GM21381 (cell line): ENCODE measurements around the gene ABHD12.

Experiments
- ATAC-seq: cut with Tn5 transposase; IDR thresholded peaks from one replicate; pipeline ENCODE4 v1.9.1; 2021; ENCODE audit warnings: mild to moderate bottlenecking, moderate library complexity; ENCODE audit not compliant: unreplicated experiment

ABHD12 gene

DNA sequence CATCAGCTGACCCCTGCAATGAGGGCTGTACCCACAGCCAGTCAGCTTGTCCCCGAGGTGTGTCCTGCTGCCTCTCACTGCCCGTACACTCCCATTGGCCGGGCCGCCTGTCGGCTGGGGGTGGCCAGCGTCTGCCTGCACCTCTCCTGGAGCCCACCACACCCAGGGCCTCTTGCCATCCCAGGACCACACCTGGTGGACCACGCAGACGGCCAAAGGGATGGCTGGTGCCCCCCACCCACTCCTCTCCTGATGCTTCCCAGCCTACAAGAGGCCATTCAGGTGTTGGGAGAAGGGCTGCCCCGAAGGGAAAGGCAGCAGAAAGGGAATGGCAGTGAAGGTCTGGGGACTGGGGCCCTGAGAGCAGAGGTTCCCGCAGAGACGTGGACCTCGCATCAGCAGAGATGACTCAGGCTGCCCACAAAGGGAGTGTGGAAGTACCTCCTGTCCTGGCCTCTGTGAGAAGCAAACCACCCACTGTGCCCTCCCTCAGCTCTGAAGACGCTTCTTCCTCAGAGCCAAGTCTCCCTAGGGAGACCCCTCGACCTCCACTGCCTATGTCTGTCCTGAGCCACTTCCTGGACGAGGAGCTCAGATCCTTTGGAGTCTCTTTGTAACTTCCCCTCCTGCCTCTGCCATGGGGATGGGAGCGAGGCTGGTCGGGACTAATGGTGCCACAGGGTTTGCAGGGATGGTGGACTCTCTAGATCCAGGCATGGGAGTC lies 81.8 kb downstream of the ABHD12 start:
- ATAC-seq = no peak

DNA sequence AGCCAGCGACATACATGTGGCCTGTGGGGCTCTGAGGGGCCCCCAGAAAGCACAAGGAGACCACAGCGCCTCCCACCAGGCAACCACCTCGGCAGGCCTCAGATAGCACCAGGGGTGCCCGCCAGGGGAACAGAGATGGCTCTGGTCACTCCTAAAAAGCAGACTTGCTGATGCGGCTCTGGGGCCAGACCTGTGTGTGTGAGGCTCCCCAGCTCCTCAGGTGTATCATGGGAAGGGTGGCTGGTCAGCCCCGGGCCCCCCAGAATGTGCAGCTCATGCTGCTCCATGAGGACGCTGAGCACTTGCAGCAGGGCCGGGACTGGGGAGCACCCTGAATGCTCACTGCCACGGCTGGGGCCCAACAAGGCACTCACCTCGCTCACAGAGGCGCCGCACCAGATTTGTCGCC lies 82.5 kb downstream of the ABHD12 start:
- ATAC-seq = no peak

DNA sequence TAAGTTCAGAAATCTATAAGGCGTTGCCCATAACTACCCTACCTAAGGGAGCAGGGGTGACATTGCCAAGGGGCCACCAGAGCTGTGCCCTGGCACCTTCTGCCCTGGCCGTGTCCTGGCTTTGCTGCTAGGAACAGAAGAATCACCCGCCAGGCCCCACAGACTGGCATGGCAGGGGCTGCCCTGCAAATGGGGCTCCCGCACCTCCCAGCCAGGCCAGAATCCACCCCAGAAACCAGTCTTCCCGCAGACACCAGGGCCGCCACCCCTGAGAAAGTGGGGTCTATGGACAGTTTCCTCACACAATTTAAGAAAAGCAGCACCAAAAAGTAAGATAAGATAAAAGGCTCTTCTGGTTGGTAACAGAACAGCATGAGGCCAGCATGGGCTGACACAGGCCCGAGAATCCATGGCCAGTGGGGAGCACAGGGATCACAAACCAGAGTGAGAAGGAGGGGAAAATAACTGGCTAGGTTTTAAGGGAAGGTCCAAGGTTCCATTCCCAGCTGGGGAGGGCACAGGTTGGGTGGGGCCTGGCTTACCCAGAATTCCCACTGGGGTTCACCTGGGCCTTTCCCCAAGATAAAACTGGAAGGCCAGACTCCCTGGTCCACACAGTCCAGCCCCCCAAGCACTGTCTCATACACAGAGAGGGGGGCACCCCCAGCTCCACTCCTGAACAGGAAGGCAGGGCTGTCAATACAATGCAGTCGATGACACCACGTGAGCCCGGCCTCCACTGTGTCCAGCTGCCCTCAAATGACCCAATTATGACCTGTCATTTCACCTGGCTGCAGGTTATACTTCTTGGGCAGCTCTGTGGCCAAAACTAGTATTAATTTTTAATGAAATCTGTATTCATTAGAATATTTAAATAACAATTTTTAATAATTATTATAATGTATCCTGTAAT lies 83.4 kb downstream of the ABHD12 start:
- ATAC-seq = no peak

DNA sequence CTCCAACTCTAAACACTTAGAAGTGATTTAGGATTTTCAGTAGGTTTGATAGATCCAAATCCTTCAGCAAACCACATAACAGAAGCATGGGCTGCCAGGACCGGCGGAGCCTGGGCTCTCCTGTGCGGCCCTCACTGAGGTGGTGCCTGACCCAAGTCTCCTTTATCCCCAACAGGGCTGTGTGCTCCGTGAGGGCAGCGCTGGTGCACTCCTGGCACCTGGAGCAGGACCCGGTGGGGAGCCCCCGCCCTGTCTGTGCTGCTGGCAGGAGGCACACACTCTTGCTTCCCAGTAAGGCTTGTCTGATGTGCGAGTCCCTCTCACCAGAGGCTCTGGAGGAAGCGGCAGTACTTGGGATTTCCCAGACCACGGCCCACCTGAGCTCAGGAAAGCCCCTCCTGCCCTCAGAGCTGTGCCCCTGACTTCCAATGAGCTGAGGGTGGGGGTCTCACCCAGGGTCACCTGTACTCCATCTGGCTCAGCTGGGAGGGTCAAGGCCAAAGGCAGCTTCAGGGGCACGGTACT lies 86.5 kb downstream of the ABHD12 start:
- no peak for ATAC-seq

DNA sequence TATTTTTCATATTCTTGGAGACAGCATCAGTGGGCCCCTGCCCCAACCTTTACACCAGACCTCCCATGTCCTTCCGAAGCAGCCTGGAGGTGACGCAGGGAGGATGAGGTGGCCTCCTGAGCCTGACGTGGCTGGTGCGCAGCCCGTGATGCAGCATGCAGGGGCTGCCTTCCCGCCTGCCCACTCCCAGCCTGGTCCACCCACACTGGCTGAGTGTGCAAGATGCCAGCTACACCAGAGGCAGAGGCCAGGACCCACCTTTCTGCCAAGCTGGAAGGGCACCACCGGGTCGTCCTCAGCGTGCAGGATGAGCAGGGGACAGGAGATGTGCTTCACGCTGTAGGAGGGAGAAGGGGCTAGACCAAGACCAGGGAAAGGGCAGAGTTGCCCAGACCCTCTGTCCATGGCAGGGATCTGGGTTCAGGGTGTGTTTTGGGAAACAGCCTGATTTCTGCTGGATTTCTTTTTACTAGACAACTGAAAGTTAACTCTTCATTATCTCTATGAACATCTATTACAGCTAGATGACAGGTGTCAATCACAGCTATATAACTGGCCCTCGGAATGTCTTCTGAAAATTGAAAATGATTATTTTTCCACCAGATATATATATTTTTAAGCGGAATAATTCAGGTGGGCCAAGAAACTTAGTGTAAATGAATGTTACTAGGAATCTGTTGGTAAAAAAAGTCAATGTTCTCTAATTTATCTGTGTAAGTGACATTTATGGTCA lies 87.2 kb downstream of the ABHD12 start:
- no peak for ATAC-seq

DNA sequence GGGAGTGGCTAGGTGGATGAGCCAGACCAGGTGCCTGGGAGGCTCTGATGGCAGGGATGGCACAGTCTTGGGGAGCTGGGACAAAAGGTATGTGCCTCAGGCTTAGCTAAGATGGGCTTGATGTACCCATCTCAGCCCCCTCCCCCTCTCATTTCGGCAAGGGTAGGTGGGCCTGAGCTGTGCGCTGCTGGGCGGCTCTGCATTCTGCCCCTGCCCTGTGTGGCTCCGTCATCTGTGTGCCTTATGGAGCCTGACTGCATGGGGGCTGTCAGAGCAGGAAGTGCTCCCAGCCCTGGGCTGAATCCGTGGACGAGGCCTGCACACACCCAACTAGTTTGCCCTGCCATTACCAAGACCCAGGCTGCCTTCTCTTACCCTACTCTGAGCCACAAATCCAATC lies 88.0 kb downstream of the ABHD12 start:
- no peak for ATAC-seq

DNA sequence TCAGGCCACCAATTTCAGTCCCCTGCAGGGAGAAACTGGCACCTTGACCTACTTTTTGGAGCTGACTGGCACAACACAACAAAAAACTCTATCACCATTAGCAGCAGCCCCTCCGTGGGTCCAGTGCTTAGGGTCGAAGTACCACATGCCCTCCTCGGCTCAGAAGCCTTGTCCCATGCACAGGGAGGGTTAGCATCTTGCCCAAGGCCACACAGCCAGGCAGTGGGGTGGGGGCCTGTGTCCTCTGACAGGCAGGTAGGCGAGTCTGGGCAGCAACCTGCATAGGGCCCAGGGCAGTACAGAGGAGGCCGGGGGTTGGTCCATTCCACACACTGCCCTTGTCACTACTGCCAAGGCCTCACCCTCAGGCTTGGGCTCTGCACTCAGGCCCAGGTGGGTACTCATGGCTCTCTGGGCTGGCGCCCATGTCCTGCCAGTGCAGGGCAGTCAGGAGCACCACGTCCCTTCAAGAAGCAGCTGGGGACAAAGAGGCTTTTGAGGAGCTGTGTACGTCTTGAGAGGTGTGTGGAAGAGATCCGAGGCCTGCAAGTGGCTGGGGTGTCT lies 89.2 kb downstream of the ABHD12 start:
- no peak for ATAC-seq

DNA sequence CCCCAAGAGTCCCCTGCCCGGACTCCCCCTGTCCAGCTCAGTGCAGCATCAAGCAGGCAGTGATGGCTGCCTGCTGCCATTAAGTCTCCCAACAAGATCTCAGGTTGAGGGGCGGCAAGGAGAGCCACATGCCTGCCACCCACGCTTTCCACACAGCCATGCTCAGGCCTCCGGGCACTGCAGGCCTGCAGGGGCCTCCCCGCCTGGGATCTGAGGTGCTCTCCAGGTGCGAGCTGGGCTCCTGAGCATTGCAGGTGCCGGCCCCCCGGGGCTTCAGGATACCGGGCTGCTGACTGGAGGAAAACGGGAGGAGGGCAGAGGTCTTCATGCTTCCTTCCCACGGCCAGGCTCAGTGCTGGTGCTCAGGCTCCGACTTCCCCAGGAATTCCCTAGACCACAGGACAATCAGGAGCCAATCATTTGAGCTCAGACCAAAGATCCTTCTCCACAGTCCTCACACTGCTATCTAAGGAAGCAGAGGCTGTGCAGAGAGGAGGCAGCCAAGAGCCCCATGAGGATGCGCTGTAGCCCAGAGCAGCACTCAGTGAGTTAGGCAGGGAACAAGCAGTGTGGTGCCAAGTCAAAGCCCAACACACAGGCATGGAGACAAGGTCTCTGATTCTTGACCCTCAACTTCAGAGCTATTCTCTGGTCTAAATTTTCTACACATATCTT lies 90.0 kb downstream of the ABHD12 start:
- no peak for ATAC-seq

DNA sequence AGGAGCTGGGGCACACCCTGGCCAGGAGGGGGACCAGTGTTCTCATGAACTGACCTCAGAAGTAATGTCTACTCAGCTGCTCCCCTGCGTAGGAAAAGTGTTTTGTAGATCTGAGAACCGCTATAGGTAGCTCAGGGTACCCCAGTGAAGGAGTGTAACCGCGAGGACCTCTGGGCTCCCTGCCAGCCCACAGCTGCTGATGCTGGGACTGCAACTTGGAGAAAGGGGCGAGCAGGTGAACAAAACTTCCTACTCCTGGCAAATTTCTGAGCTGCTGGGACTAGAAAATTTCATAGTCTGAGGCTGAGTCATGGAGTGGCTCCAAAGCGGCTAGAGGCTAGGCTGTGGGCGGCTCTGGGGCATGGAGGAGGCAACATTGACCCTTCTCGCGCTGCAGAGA lies 90.8 kb downstream of the ABHD12 start:
- ATAC-seq = no peak

DNA sequence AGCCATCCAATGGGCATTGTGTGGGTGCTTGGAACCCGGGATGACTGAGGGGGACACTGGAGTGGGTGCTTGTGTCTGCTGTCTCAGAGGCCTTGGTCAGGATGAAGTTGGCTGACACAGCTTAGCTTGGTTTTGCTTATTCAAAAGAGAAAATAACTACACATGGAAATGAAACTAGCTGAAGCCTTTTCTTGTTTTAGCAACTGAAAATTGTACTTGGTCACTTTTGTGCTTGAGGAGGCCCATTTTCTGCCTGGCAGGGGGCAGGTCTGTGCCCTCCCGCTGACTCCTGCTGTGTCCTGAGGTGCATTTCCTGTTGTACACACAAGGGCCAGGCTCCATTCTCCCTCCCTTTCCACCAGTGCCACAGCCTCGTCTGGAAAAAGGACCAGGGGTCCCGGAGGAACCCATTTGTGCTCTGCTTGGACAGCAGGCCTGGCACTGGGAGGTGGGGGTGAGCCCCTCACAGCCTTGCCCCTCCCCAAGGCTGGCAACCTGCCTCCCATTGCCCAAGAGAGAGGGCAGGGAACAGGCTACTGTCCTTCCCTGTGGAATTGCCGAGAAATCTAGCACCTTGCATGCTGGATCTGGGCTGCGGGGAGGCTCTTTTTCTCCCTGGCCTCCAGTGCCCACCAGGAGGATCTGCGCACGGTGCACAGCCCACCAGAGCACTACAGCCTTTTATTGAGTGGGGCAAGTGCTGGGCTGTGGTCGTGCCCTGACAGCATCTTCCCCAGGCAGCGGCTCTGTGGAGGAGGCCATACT lies 93.3 kb downstream of the ABHD12 start:
- peak; percentile 65 for ATAC-seq

DNA sequence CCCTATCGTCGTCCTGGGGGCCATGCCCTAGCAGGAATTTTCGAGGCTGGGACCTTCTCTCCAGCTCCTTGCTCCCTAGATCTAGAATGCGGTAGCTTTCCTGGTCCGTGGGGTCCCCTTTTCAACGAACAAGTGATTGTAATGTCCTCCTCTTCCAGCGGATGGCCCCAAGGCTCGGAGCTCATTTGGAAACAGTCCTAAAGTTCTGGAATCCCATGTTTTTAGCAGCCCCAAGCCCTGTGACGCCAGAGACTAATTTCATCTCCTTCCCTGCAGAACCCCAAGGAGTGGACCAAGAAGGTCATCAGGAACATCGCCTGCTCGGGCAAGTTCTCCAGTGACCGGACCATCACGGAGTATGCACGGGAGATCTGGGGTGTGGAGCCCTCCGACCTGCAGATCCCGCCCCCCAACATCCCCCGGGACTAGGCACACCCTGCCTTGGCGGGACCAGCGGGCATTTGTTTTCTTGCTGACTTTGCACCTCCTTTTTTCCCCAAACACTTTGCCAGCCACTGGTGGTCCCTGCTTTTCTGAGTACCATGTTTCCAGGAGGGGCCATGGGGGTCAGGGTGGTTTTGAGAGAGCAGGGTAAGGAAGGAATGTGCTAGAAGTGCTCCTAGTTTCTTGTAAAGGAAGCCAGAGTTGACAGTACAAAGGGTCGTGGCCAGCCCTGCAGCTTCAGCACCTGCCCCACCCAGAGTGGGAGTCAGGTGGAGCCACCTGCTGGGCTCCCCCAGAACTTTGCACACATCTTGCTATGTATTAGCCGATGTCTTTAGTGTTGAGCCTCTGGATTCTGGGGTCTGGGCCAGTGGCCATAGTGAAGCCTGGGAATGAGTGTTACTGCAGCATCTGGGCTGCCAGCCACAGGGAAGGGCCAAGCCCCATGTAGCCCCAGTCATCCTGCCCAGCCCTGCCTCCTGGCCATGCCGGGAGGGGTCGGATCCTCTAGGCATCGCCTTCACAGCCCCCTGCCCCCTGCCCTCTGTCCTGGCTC lies 94.2 kb downstream of the ABHD12 start:
- ATAC-seq = no peak

DNA sequence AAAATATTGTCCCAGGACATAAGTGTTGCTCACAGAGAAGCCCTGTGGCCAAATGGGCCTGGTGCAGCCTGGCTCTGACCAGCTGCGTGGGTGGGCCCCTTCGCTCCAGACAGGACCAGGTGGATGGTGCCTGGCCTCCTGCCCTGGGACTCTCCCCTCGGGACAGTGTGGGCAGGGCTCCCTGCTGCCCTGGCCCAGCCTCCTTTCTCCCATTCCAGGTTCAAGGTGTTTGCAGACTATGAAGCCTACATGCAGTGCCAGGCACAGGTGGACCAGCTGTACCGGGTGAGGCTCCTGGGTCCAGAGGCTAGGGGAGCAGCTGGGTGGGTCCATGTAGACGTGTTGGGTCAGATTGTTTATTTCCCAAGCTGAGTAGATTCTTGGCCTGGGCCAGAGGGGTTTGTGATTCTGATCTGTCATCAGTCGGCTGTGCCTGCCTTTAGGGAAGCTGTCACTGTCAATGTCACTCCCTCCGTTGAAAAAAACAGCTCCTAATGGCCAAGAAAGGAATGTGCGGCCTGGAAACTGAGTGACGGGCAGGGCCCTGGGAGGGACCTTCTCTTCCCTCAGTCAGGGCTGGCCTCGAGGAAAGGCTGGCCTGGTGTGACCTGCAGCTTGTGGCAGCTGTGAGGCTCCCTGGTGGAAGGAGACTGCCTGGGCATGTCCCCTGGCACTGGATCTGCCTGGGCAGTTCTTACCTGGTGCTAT lies 95.1 kb downstream of the ABHD12 start:
- no peak for ATAC-seq

DNA sequence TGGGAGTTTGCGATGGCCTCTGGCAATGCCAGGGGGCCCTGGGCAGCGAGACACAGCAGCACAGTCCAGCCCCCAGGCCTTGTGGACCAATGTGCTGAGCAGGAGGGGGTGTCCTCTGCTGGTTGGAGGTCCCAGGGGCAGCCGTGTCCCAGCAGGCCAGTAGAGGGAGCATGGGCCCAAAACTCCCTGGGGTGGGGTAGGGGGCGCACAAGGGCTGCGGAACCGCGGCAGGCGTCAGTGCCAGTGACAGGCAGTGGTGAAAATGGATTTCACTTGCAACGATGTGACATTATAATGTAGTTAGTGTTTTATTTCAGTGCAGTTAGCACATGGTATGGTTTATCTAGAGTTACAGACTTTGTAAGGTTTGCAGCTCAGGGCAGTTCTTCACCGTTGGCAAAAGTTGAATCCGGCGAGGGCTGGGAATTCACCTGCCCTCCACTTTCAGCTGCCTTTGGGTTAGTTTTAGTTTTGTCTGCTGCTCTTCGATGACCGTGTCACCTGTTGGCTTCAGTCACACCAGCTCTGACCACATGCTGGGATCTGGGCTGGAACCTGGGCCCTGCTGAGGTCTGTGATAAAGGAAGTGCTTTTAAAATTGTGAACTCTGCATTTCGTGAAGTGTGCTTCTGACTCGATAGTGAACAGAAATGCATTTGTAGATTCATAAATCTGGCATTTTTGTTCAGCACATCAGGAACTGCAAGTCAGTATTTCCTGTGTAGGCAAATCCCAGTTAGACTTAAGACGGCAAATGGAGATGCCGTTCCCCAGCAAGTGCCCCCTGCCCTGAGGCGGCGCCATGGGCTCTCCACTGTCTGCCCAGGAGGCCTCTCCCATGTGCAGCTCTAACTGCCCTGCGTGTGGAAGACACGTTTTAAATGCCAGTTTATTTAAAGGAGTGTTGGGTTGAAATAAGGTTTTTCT lies 95.9 kb downstream of the ABHD12 start:
- no peak for ATAC-seq

DNA sequence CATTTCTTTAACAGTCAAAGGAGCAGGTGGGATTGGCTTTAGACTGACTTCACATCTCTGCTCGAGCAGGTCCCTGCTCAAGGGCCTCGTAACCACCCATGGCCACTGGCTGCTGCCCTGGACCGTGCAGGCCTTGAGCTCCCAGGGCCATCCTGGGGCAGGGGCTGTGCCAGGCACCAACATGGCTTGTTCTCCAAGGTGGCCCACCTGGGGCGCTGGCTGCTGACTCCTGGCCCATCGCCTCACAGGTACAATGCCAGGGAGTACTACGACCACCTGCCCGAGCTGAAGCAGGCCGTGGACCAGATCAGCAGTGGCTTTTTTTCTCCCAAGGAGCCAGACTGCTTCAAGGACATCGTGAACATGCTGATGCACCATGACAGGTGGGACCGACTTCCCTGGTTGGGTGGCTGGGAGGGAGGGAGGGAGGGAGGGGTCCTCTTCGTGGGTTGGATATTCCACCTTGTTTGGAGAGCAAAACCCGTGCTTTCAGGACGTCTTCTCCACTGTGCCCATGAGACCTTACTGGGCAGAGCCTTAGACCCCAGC lies 96.7 kb downstream of the ABHD12 start:
- no peak for ATAC-seq

DNA sequence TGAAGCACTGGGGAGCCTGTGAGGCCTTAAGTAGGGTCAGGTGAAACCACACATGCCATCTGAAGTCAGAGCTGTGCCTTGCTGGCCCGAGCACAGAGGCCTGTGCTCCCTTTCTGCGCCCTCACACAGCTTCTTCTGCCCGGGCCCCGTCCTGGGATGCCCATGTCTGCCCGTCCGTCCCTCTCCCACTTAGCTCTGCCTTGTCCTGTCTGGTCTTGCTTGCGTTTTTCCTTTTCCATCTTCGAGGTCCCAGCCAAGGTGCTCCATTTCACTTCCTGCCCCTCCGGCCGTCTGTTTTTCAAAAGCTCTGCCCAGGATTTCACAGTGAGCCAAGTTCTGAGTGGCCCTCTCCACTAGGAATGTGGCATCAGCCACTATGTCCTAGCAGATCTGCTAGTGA lies 97.1 kb downstream of the ABHD12 start:
- no peak for ATAC-seq

DNA sequence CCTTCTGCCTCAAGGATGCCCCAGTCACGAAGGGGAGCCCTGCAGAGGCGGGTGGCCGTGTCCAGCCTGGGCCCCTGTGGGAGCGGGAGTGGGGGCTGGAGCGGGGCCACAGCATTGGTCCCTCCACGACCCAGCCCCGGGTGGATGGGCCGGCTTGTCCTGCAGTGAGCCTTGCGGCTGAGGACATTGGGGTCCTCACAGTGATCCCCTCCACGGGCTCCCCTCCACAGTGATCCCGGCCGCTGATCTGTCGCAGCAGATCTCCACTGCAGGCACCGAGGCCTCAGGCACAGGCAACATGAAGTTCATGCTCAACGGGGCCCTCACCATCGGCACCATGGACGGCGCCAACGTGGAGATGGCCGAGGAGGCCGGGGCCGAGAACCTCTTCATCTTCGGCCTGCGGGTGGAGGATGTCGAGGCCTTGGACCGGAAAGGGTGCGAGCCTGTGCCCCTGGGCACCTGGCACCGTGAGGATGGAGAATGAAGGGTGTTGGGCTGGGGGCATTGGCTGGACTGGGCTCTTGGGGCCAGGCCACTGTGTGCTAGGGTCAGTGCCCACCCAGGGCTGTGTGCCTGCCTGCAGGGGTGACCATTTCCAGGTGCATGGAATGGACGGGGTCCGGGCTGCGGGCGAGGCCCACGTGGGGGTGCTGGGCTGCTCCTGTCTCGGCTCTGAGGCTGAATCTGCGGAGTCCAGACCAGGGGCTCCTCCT lies 98.3 kb downstream of the ABHD12 start:
- ATAC-seq = no peak
